ENCODE data around the gene LRRTM3.

GRCh38 chr10:67110286-67110685, 184.4 kb downstream of the LRRTM3 start:
- TF ChIP-seq CTCF (IDR thresholded peaks at IDR 0.05; ENCODE audit: borderline replicate concordance, extremely low read depth, low read length, poor library complexity, severe bottlenecking): no peak
- TF ChIP-seq EZH2 (IDR thresholded peaks at IDR 0.05; ENCODE audit: borderline replicate concordance, low read depth, low read length, severe bottlenecking): no peak

Data from DND-41 (cell line).